ENCODE data around the gene ST3GAL2.

Gene ST3GAL2

DNA sequence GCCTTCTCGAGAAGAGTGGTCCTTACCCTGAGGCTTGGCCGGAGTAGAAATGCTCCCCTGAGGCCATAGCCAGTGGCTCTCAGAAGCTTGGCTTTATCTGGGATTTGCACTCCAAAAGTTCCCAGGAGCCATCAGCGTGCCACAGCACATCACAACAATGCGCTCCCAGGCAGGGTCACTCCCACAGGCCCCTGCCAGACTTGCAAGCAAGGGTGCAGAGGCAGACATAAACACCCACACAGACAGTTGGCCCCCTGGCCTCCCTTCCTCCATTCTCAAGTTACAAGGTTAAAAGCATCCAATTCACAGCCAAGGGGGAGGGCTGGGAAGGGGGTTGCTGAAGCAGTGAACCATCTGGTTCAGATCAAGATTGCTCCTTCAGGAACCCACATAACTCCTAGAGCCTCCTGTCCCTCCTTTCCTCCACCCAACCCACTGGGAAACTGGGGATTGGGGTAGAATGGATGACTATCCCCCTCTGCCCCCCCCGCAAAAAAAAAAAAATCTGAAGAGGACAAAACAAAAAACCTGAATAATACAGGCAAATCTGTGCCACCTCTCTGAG lies 1.8 kb downstream of the ST3GAL2 start:
- no peak for DNase-seq

GRCh38 chr16:70434484-70435260 lies 4.2 kb downstream of the ST3GAL2 start:
- DNase-seq, result no peak

- no peak for DNase-seq
Measured at GRCh38 chr16:70433458-70434103, 5.3 kb downstream of the ST3GAL2 start.

DNA sequence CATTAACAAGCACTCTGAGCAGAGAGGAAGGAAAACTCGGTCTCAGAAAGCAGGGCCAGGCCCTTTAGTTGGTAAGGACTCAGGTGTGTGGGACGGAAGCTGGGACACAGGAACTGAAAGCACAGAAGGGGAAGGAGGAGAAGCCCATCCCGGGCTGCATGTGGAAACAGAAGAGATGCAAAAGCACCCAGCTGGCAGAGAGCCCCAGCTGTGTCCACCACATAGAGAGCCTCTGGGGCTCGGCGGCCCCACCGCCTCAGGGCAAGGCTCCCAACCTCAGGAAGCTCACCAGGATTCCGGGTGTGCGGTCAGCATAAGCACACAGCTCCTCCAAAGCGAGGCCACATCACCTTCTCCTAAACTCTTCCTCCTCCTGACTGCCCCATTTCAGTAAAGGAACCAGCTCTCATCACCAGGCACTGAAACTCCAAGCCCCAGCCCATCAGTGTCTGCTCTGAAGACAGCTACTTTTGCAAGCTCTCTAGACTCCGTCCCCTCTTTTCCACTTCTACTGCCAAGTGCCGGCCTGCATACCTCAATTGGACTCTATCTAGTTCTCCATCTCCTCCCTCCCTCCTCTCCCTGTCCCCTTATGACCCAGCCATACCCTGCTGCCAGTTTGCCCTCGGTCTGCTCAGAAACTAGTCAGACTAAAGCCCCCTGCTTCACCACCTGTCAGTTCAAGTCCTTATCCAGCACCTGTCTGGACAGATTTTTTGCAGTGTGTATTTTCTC lies 6.0 kb downstream of the ST3GAL2 start:
- DNase-seq, result no peak

DNA sequence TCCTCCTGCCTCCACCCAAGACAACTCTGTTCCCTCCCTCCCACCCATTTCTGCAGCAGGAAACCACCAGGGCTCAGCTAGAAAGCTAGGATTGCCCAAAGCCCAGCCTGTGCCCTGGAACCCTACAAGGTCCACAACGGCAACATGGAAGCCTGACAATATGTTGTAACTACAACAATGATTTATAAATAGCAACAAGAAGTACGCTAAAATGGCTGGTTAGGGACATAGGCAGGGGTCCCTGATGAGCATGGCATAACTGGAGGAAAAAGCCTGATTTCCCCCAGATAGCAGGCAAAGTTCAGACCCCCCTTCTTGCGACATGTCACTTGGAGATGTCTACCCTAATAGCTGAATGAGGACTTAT lies 6.6 kb downstream of the ST3GAL2 start:
- DNase-seq, result no peak

DNA sequence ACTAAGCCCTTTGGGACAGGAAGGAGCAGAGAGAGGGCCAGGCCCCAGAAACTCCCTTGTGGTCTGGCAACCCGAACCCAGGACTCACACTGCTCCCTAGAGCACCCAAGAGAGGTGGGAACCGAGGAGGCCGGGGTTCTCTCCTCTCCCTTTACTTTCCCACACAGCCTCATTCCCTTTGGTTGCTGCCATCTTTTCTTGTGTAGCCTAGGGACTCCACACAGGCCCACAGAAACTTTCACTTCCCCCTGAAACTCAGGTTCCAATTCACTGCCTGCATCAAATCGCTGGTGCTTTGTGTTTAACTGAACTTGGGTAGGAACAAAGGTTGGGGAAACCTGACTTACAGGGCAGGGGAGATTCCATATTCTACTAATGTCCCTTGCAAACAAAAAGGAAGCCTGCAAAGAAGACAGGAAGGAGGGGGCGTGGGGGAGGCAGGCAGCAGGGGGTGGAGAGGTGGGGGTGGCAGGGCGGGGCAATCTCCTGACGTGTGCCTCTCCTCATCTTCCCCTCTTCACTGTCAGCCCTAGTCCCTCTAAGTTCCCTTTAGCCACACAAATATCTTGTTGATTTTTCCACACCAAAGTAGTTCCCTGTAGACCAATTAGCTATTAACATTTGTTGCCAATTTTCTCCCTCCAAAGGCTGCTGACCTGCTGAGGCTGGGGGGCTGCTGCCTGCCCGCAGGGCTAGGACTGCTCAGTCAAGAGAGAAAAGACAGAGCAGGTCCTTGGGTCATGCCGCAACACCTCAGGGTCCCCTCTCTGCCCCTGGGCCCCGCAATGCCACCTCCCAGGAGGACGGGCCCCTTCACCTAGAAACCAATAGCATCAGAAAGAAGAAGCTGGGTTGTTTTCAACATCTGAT lies 8.0 kb downstream of the ST3GAL2 start:
- DNase-seq, result no peak

DNA sequence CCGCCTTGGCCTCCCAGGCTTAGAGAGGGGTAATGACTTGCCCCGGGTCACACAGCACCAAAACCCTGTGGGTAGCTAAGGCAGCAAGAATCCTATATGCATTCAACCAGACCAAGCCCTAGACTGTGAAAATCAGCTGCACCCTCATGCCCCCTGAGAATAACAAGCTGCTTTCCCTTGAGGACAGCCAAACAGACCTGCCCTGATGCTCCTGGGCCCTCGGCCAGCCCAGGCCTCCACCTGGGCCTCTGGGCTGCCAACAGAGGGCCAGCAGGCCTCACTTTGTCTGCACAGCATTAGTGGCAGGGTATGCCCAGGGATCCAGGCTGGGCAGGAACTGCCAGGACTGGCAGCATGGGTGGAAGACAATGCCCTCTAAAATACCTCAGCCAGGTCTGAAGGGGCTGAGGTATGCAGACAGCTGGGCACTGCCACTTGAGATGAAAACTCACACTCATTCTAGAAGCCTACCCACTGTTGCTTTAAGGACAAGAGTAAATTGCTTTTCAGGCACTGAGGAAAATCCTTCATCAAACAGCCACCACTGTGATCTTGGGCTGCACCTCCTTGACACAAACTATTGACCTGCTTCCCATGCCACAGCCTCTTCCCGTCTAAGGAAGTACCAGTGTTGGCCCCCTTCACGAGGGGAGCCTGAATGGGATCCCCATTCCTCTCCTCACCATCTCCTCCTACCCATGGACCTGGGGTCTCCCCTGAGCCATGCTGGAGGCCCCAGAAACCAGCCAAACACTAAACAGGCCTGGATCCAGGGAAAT lies 8.8 kb downstream of the ST3GAL2 start:
- no peak for DNase-seq

DNA sequence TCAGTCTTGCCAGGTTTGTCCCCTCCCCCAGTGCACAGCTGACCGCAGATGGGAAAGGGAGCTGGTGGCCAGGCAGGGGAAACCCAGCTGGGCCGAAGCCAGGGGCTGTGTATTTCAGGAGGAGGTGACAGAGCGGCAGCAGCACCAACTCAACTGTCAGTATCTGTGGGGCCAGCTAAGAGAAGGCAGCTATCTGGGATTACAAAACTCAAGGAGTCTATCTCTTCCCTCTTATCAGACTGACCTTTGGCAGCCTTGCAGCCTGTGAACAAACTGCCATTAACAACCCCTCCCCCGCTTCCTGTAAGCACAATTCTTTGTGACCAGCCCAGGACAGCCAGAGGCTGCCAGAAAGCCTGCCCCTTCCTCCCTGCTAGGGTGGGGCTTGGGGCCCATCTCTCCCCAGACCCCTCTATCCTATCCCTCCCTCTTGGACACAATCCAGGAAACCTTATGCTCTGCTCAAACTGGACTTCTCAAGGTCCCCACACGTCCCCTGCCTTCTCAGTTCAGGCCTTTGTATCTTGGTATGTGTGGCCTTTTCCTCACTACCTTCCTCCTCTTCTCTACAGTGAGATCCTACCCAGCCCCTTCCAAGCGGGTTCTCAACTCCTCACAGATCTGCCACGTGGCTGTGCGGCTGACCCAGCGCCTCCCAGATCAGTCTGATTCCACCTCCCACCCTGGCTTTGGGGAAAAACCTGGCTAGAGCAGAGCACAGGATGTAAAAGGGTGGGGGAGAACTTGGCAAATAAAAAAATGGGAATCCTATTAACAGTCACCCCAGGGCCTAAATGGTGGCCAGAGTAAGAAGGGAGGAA lies 10.5 kb downstream of the ST3GAL2 start:
- DNase-seq, result no peak

DNA sequence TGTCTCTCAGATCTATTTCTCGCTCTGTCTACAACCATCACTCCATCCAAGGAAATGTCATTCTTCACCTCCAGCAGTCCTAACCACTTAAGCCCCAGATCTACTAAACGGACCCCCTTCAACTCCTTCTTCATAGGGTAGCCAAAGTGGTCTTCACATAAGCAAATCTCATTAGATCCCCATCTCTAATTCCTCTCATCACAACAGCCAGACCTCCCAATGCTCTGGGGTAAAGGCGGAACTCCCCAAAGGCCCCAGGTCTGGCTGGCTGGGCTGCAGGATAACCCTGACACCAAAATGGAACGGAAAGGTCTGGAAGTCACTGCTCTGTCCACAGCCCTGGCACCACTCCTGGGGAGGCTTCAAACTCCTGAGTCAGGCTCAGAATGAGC lies 11.1 kb downstream of the ST3GAL2 start:
- no peak for DNase-seq

- DNase-seq, result no peak
Measured at GRCh38 chr16:70422543-70422942, 16.4 kb downstream of the ST3GAL2 start.

- no peak for DNase-seq
Measured at GRCh38 chr16:70421473-70422311, 17.2 kb downstream of the ST3GAL2 start.

DNA sequence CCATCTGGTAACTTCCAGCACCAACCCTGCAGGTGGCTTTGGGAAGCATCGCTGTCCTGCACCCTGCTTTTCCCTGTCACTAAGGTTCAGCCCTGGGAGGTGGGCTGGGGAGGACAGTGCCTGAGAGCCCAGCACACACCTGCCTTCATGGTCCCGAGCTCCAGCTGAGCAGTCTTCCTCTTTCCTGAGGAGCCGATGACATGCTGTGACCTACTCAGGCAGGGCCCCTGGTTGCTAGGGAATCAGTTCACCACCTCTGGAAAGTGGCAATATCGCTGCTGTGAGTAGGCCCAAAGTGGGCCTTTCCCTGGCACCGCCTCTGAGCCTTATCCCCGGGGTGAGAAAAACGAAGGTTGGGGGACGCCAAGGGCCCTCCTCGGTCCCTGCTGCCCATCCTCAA lies 17.9 kb downstream of the ST3GAL2 start:
- DNase-seq, result no peak

GRCh38 chr16:70419384-70420327 lies 19.2 kb downstream of the ST3GAL2 start:
- no peak for DNase-seq

DNA sequence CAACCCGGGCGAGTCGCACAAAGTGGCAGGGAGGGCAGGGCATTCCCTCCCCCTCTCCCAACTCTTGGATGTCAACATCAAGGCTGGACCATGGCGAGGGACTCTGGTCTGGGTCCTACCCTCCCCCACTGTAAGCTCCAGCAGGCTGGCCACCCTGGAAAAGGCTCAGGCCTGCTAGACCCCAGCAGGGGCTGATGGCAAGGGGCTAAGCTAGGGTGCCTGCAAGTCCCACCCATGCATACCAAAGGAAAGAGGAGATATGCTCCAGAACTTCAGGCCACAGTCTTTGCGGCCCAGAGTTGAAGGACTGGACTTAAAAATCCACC lies 19.9 kb downstream of the ST3GAL2 start:
- no peak for DNase-seq

- DNase-seq, result no peak
Measured at GRCh38 chr16:70418274-70418992, 20.5 kb downstream of the ST3GAL2 start.

DNA sequence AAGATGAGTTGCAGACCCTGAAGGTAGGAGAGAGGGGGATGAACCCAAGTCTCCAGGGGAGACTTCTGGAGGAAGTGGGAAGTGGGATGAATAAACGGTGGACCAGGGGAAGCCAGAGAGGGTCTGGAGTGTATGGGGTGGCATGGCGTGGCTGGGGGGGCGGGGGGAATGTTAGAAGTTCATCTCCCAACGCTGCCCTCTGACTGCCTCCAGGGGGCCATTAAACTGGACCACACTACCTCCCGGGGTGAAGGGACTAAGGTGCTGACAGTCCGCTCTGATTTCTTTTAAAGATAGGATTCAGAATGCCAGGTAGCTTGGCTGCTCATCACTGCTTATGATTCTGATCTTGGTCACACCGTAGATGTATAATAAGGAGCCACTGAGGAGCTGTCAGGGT lies 21.2 kb downstream of the ST3GAL2 start:
- DNase-seq, result no peak

DNA sequence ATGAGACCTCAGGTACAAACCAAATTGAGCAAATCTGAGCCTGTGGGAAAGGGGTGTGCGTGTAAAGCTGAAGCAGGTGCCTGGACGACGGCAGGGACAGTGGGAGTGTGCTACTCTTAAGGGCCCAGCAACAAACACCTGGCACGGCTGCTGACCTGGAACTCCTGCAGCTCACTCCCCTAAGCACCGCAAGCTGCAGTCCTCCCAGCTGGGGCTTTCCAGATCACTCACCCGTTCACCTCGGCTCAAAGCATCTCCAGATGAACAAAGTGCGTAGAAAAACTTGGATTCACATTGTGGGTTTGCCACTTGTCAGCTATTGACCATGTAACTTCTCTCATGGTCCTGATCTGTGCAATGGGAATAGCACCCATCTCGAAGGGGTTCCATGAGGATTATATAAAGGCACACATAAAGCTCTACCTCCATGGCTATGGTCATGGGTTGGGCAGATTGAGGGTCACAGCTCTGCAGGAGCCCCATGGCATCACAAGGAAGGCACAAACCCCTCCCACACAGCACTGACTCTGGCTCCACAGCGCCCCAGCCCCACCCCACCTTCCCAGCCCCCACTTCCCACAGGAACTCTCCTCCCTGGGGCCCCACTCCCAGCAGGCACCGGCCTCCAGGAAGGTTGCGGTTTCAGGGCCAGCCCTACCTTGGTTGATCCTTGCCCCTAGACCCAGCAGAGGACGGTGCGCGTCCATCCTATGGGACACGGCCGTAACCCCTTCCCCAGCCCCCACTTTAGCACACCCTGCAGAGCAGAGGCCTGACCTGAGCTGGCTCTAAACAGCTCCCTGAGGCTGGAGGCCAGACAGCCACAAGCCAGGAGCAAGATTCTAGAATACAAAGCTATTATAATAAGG lies 21.9 kb downstream of the ST3GAL2 start:
- no peak for DNase-seq

All from 8988T (cell line).